OCI-LY7 (cell line): ENCODE results near the gene MACF1. TPM values are rescaled to one million over a fixed set of nuclear protein-coding genes. Genes with fewer than 3 reads are reported as not detected.

ENCODE experiments used
- BruUV-seq: library from RNA; stranded (reverse); fragments of 400-500 nt; replicated peaks from 2 replicates; lab custom pipeline; 2021; lab: Mats Ljungman, UMichigan
- CTCF ChIA-PET: fragments of 300-600 bp; sonication (Branson Sonifier 250); formaldehyde crosslinking; loops from one replicate; lab custom pipeline; 2022; ENCODE audit warnings: antibody characterized with exemption; ENCODE audit not compliant: unreplicated experiment; lab: Charles Lee
- POLR2A ChIA-PET: fragments of 300-600 bp; sonication (Branson Sonifier 250); formaldehyde crosslinking; loops from one replicate; lab custom pipeline; 2022; ENCODE audit warnings: antibody characterized with exemption; lab: Charles Lee
- DNase-seq: peaks from one replicate; pipeline ENCODE4 v3.0.0-alpha.2; 2015; ENCODE audit warnings: low spot score
- H2AFZ ChIP-seq: fragments of 200-600 bp; sonication (generic), shearing (Covaris generic); 2 replicates; pipeline ENCODE4 v1.6.1; 2014; ENCODE audit warnings: mild to moderate bottlenecking, antibody characterized with exemption, low read length, moderate library complexity
- H3K27ac ChIP-seq: fragments of 200-600 bp; sonication (generic); 2 replicates; pipeline ENCODE4 v1.5.1; 2014; ENCODE audit warnings: mixed run types, low read depth, mild to moderate bottlenecking, moderate library complexity, low read length, inconsistent platforms; ENCODE audit not compliant: poor library complexity, severe bottlenecking
- H3K36me3 ChIP-seq: fragments of 200-600 bp; sonication (generic); 2 replicates; pipeline ENCODE4 v1.6.1; 2014; ENCODE audit warnings: mild to moderate bottlenecking, antibody characterized with exemption, low read length, moderate library complexity, mixed read lengths; ENCODE audit not compliant: insufficient read depth
- H3K4me1 ChIP-seq: fragments of 200-600 bp; sonication (generic); 2 replicates; pipeline ENCODE4 v1.5.1; 2014; ENCODE audit warnings: mild to moderate bottlenecking, low read length; ENCODE audit not compliant: insufficient read depth, poor library complexity, severe bottlenecking
- H3K4me2 ChIP-seq: fragments of 200-600 bp; sonication (generic); 2 replicates; pipeline ENCODE4 v1.6.1; 2014; ENCODE audit warnings: mild to moderate bottlenecking, low read length
- H3K4me3 ChIP-seq: fragments of 200-600 bp; sonication (generic); 2 replicates; pipeline ENCODE4 v1.5.1; 2014; ENCODE audit warnings: mild to moderate bottlenecking, low read depth, low read length; ENCODE audit not compliant: poor library complexity, severe bottlenecking
- H3K79me2 ChIP-seq: fragments of 200-600 bp; sonication (generic); 2 replicates; pipeline ENCODE4 v1.6.1; 2016; ENCODE audit warnings: low read depth, mild to moderate bottlenecking, low read length, moderate library complexity, mixed read lengths; ENCODE audit not compliant: insufficient read depth
- H3K9me2 ChIP-seq: fragments of 200-600 bp; sonication (generic); 2 replicates; pipeline ENCODE4 v1.6.1; 2016; ENCODE audit warnings: mild to moderate bottlenecking, low read length, mixed read lengths; ENCODE audit not compliant: insufficient read depth
- H3K9me3 ChIP-seq: fragments of 200-600 bp; sonication (generic); 2 replicates; pipeline ENCODE4 v1.6.1; 2014; ENCODE audit warnings: mild to moderate bottlenecking, mixed run types, low read length, mixed read lengths
- H4K20me1 ChIP-seq: fragments of 200-600 bp; sonication (generic); 2 replicates; pipeline ENCODE4 v1.6.1; 2014; ENCODE audit warnings: mild to moderate bottlenecking, antibody characterized with exemption, low read length, moderate library complexity, mixed read lengths; ENCODE audit not compliant: insufficient read depth
- CTCF ChIP-seq: fragments of 200-600 bp; sonication (generic); conservative IDR thresholded peaks from 2 replicates; pipeline ENCODE4 v1.5.1; 2014; ENCODE audit warnings: mild to moderate bottlenecking, antibody characterized with exemption, low read length, moderate library complexity, mixed read lengths
- EZH2phosphoT487 ChIP-seq: fragments of 200-600 bp; sonication (generic); IDR thresholded peaks from 2 replicates; pipeline ENCODE4 v1.6.1; 2018; ENCODE audit warnings: low read depth, borderline replicate concordance, mild to moderate bottlenecking, mixed run types, antibody characterized with exemption, low read length, moderate library complexity, mixed read lengths
- intact Hi-C: fragments of 100-400 bp; cut with micrococcal nuclease; formaldehyde crosslinking; loops from one replicate; pipeline ENCODE4 v1.10.0; 2022; ENCODE audit not compliant: unreplicated experiment
- total RNA-seq, 2 experiments: library from RNA; depleted of rRNA in 1 of 2; stranded (reverse); fragments of >200 nt in 1 of 2; shearing (Covaris generic) in 1 of 2; gene quantifications; 2 replicates each; pipeline ENCODE4 v1.2.3, GENCODE V29; 2014 to 2022

Gene MACF1
- total RNA-seq, 2 experiments from 2014 or later, result 211 to 220 TPM

- Histone ChIP-seq H3K4me2 (no peak overlapping the region), H3K27ac (no peak overlapping the region), H3K79me2 (peaks cover 54% of the 10 kb centered on the region), H3K9me2 (no peaks in the 10 kb centered on the region), H2AFZ (no peak overlapping the region), H3K9me3 (no peaks in the 10 kb centered on the region), H4K20me1 (peaks cover 22% of the 10 kb centered on the region; the same call in 1 of the 2 replicates), H3K4me1 (peaks cover 51% of the 10 kb centered on the region), H3K4me3 (no peak overlapping the region), H3K36me3 (peaks cover 30% of the 10 kb centered on the region; the same call in 1 of the 2 replicates)
- intact Hi-C loops, result no loop called here
- no TSS peak for BruUV-seq
- TF ChIP-seq EZH2phosphoT487, result no peak
- no peak for TF ChIP-seq CTCF
- ChIA-PET POLR2A (no interaction called here), CTCF (no interaction called here)
- no peak for DNase-seq
Observed at GRCh38 chr1:39272798-39273469, 68.4 kb downstream of the MACF1 start.

- no TSS peak for BruUV-seq
- Histone ChIP-seq H2AFZ (no peak overlapping the region), H3K27ac (no peak overlapping the region), H3K4me3 (no peak overlapping the region), H3K4me2 (no peak overlapping the region), H3K79me2 (peaks cover 42% of the 10 kb centered on the region), H3K9me2 (no peaks in the 10 kb centered on the region), H3K36me3 (peaks cover 17% of the 10 kb centered on the region; the same call in 1 of the 2 replicates), H4K20me1 (peaks cover 12% of the 10 kb centered on the region; the same call in 1 of the 2 replicates), H3K9me3 (no peaks in the 10 kb centered on the region), H3K4me1 (peaks cover 26% of the 10 kb centered on the region)
- no peak for DNase-seq
- CTCF ChIA-PET, result no interaction called here
- intact Hi-C loops, result loop anchor here (5.0 kb wide), 1 partner anchor 36 kb away; no protein-coding TSS in a partner anchor
- POLR2A ChIA-PET, result no interaction called here
- TF ChIP-seq CTCF, result no peak
Observed at GRCh38 chr1:39275836-39276507, 71.5 kb downstream of the MACF1 start.
